Left kidney (tissue), 2 donors: ENCODE measurements around the gene PPP2R5C. TPM values are rescaled to one million over a fixed set of nuclear protein-coding genes. Genes with fewer than 3 reads are reported as not detected.
"Not testable (repeated sequence)": the region's sequence is repeated elsewhere in the genome, so short reads cannot be mapped to it uniquely, and the experiment has no call there.

Source experiments
- DNase-seq: peaks from one replicate; pipeline ENCODE4 v3.0.0-alpha.2; 2013
- polyA plus RNA-seq: library from polyadenylated mRNA; unstranded; fragments of 120-200 nt; gene quantifications from one replicate; pipeline ENCODE4 v1.2.1, GENCODE V29; 2013; ENCODE audit not compliant: insufficient read length

PPP2R5C gene
- polyA plus RNA-seq, 1 donor: 116 TPM

- DNase-seq: no peak
These were observed 35.1 kb upstream of the PPP2R5C start for GRCh38 chr14:101726295-101726953.

GRCh38 chr14:101726954-101727302 lies 34.6 kb upstream of the PPP2R5C start:
- no peak for DNase-seq

GRCh38 chr14:101727611-101728366 lies 33.7 kb upstream of the PPP2R5C start:
- no peak for DNase-seq

GRCh38 chr14:101728367-101728742 lies 33.2 kb upstream of the PPP2R5C start:
- DNase-seq: no peak

GRCh38 chr14:101729382-101729781 lies 32.1 kb upstream of the PPP2R5C start:
- no peak for DNase-seq

GRCh38 chr14:101730157-101730556 lies 31.4 kb upstream of the PPP2R5C start:
- not testable (repeated sequence) for DNase-seq

GRCh38 chr14:101730626-101731186 lies 30.8 kb upstream of the PPP2R5C start:
- no peak for DNase-seq

GRCh38 chr14:101731187-101732080 lies 30.1 kb upstream of the PPP2R5C start:
- no peak for DNase-seq

GRCh38 chr14:101732118-101732517 lies 29.4 kb upstream of the PPP2R5C start:
- no peak for DNase-seq

- no peak for DNase-seq
These were observed 28.3 kb upstream of the PPP2R5C start for GRCh38 chr14:101733211-101733610.

- DNase-seq: no peak
These were observed 27.2 kb upstream of the PPP2R5C start for GRCh38 chr14:101734246-101734847.

GRCh38 chr14:101735453-101735852 lies 26.1 kb upstream of the PPP2R5C start:
- no peak for DNase-seq

GRCh38 chr14:101736071-101736470 lies 25.4 kb upstream of the PPP2R5C start:
- no peak for DNase-seq

GRCh38 chr14:101736585-101736984 lies 24.9 kb upstream of the PPP2R5C start:
- no peak for DNase-seq

GRCh38 chr14:101737414-101738339 lies 23.8 kb upstream of the PPP2R5C start:
- DNase-seq: no peak

- no peak for DNase-seq
These were observed 22.7 kb upstream of the PPP2R5C start for GRCh38 chr14:101738703-101739320.

GRCh38 chr14:101739446-101740141 lies 21.9 kb upstream of the PPP2R5C start:
- no peak for DNase-seq

- DNase-seq: no peak
These were observed 20.5 kb upstream of the PPP2R5C start for GRCh38 chr14:101740981-101741380.

GRCh38 chr14:101743701-101744100 lies 17.8 kb upstream of the PPP2R5C start:
- no peak for DNase-seq

- DNase-seq: not testable (repeated sequence)
These were observed 17.1 kb upstream of the PPP2R5C start for GRCh38 chr14:101744382-101744781.
